ENCODE results near the gene CD274.
A peak's percentile ranks its signal among the peaks of the same experiment; 100 is the strongest.
"Not testable (repeated sequence)": the region's sequence is repeated elsewhere in the genome, so short reads cannot be mapped to it uniquely, and the experiment has no call there.

The CD274 gene

GRCh38 chr9:5450359-5451091 is at the start of gene CD274:
TSS of gene CD274 (plus strand) at chr9:5450542. CDS start at chr9:5456114, 5,572 bp downstream.
- DNase-seq (ENCODE audit: low read depth in 2 of 3, low spot score in 1 of 3) = peak; percentile 71 to 87 (median 82)

GRCh38 chr9:5402217-5402616 is 48.1 kb upstream of the CD274 start:
- no peak for DNase-seq (ENCODE audit: low read depth in 2 of 3, low spot score in 1 of 3)

DNA sequence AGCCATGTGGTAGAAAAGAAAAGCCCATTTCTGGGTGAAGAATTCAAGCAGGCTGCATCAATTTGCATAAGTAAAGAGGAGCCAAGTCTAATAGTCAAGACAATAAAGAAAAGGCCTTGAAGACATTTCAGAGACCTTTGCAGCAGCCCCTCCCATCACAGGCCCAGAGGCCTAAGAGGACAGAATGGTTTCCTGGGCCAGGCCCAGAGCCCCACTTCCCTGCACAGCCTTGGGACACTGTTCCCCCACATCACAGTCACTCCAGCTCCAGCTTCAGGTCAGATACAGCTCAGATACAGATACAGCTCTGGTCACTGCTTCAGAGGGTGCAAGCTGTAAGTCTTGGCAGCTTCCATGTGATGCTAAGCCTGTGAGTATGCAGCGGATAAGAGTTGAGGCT is 41.7 kb upstream of the CD274 start:
- DNase-seq (ENCODE audit: low read depth in 2 of 3, low spot score in 1 of 3) = no peak

DNA sequence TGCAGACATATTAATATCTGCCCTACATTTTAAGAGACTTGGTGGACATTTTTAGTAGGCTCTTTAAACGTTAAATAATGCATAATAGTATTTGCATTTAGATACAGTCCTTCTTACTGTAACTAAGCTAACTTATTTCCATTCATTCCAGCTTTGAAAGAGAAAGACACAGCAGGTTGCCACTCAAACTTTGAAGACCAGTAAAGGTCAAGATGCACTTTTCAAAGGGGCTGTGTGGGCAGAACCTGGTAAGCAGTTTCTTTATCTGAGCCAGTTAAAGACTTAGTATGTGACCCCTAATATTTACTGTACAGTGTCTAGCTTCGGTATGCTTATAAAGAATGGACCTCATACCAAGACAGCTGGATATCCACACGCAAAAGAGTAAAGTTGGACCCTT is 33.4 kb upstream of the CD274 start:
- no peak for DNase-seq (ENCODE audit: low read depth in 2 of 3, low spot score in 1 of 3)

DNA sequence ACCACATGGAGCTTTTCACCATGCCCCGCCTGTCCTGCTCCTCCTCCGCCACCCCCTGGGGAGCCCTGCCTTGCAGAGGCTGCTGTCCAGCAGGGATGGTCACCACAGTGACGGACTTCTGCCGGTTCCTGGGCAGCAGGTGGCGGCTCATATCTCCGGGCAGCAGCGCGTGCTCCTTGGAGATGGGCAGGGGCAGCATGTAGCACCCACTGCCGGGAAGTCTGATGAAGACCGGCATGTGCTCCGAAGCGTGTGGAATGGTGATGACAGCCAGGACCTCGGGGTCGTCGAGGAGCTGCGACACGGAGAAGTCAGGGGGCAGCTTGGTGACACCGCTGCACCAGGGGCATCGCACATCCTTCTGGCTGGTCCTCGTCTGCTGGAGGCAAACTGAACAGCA is 31.9 kb upstream of the CD274 start:
- no peak for DNase-seq (ENCODE audit: low read depth in 2 of 3, low spot score in 1 of 3)

GRCh38 chr9:5419987-5420386 is 30.4 kb upstream of the CD274 start:
- no peak for DNase-seq (ENCODE audit: low read depth in 2 of 3, low spot score in 1 of 3)

- no peak for DNase-seq (ENCODE audit: low read depth in 2 of 3, low spot score in 1 of 3)
Observed at GRCh38 chr9:5421163-5421562, 29.2 kb upstream of the CD274 start.

GRCh38 chr9:5422276-5422675 is 28.1 kb upstream of the CD274 start:
- DNase-seq (ENCODE audit: low read depth in 2 of 3, low spot score in 1 of 3) = no peak

DNA sequence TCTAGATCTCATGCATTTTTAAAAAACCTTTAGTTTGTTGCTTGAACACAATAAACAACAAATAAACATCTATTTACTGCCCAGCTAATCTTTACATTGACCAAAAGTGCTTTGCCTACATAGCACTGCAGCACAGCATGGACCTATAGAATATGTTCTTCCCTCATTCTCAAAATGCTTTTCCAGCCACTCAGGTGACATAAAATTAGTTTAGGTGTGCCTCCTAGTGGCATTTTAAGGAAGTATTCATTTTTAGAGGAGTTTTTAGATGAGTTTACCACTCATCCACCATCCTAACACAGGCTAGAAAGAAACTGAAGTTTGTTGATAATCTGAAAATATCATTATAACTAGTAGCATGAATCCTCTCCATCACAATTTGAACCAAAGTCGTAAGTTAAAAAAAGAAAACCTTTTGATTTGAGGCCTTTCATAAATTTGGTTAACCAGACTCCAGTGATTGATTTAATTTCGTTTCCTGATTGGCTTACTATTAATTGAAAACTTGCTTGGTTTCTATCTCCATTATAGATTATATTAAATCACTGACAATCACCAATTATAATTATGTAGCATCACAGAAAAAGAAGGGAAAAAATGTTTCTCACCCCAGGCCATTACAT is 25.2 kb upstream of the CD274 start:
- no peak for DNase-seq (ENCODE audit: low read depth in 2 of 3, low spot score in 1 of 3)

GRCh38 chr9:5427005-5427404 is 23.3 kb upstream of the CD274 start:
- DNase-seq (ENCODE audit: low read depth in 2 of 3, low spot score in 1 of 3) = no peak

GRCh38 chr9:5428172-5428571 is 22.2 kb upstream of the CD274 start:
- DNase-seq (ENCODE audit: low read depth in 2 of 3, low spot score in 1 of 3) = no peak

- DNase-seq (ENCODE audit: low read depth in 2 of 3, low spot score in 1 of 3) = no peak
Observed at GRCh38 chr9:5428794-5429528, 21.4 kb upstream of the CD274 start.

GRCh38 chr9:5429873-5430564 is 20.3 kb upstream of the CD274 start:
- DNase-seq (ENCODE audit: low read depth in 2 of 3, low spot score in 1 of 3) = no peak

DNA sequence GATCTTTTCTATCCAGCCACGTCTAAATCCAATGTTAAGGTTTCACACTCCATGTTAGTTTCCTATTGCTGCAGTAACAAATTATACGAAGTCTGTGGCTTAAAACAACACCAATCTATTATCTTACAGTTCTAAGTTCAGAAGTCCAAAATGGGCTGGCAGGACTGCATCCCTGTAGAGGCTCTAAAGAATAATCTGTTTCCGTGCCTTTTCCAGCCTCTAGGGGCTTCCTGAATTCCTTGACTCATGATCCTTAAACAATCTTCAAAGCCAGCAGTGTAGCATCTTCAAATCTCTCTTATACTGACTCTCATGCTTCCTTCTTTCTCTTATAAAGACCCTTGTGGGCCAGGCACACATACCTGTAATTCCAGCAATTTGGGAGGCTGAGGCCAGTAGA is 19.4 kb upstream of the CD274 start:
- DNase-seq (ENCODE audit: low read depth in 2 of 3, low spot score in 1 of 3) = no peak

DNA sequence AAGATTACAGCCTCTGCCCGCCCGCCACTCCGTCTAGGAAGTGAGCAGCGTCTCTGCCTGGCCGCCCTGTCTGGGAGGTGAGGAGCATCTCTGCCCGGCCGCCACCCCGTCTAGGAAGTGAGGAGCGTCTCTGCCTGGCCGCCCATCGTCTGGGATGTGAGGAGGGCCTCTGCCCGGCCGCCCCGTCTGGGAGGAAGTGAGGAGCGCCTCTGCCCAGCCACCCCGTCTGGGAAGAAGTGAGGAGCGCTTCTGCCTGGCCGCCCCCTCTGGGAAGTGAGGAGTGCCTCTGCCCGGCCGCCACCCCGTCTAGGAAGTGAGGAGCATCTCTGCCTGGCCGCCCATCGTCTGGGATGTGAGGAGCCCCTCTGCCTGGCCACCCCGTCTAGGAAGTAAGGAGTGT is 17.5 kb upstream of the CD274 start:
- not testable (repeated sequence) for DNase-seq (ENCODE audit: low read depth in 2 of 3, low spot score in 1 of 3)

- not testable (repeated sequence) for DNase-seq (ENCODE audit: low read depth in 2 of 3, low spot score in 1 of 3)
Observed at GRCh38 chr9:5433328-5433727, 17.0 kb upstream of the CD274 start.

DNA sequence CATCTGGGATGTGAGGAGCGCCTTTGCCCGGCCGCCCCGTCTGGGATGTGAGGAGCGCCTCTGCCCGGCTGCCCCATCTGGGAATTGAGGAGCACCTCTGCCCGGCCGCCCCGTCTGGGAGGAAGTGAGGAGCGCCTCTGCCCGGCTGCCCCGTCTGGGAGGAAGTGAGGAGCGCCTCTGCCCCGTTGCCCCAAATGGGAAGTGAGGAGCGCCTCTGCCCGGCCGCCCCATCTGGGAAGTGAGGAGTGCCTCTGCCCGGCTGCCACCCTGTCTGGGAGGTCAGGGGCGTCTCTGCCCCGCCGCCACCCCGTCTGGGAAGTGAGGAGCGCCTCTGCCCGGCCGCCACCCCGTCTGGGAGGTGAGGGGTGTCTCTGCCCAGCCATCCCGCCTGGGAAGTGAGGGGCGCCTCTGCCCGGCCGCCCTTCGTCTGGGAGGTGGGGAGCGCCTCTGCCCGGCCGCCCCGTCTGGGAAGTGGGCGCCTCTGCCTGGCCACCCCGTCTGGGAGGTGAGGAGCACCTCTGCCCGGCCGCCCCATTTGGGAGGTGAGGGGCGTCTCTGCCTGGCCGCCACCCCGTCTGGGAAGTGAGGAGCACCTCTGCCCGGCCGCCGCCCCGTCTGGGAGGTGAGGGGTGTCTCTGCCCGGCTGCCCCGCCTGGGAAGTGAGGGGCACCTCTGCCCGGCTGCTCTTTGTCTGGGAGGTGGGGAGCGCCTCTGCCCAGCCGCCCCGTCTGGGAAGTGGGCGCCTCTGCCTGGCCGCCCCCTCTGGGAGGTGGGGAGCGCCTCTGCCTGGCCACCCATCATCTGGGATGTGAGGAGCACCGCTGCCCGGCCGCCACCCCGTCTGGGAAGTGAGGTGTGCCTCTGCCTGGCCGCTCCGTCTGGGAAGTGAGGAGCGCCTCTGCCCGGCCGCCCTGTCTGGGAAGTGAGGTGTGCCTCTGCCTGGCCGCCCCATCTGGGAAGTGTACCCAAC is 16.2 kb upstream of the CD274 start:
- DNase-seq (ENCODE audit: low read depth in 2 of 3, low spot score in 1 of 3) = not testable (repeated sequence)

GRCh38 chr9:5435912-5436311 is 14.4 kb upstream of the CD274 start:
- no peak for DNase-seq (ENCODE audit: low read depth in 2 of 3, low spot score in 1 of 3)

GRCh38 chr9:5436441-5436840 is 13.9 kb upstream of the CD274 start:
- no peak for DNase-seq (ENCODE audit: low read depth in 2 of 3, low spot score in 1 of 3)
